Gastroesophageal sphincter (tissue), 3 donors: ENCODE results near the gene RRAS.

Source experiments
- CTCF ChIP-seq, 4 experiments: fragments of 200-600 bp in 2 of 4; fragments of 450-650 bp in 2 of 4; sonication (generic) in 1 of 4; IDR thresholded peaks; one replicate each; pipeline ENCODE4 v1.5.1; 2017 to 2019; ENCODE audit warnings: antibody characterized with exemption in 4 of 4, mild to moderate bottlenecking in 2 of 4, moderate library complexity in 2 of 4
- EP300 ChIP-seq: sonication (generic); formaldehyde crosslinking; IDR thresholded peaks from one replicate; pipeline ENCODE4 v1.6.1; 2017; ENCODE audit warnings: antibody characterized with exemption, mild to moderate bottlenecking
- POLR2A ChIP-seq, 2 donors: fragments of 450-650 bp; IDR thresholded peaks; one replicate each; pipeline ENCODE4 v1.6.1; 2017; ENCODE audit warnings: antibody characterized with exemption in 2 of 2, mild to moderate bottlenecking in 2 of 2, moderate library complexity in 1 of 2
- POLR2AphosphoS5 ChIP-seq: sonication (generic); formaldehyde crosslinking; IDR thresholded peaks from one replicate; pipeline ENCODE4 v1.6.1; 2017; ENCODE audit warnings: antibody characterized with exemption

GRCh38 chr19:49590071-49590970, 49.6 kb downstream of the RRAS start:
- TF ChIP-seq POLR2AphosphoS5: peak; percentile 26
- no peak for TF ChIP-seq CTCF (IDR thresholded peaks at IDR 0.05)
- peak; percentile 22 to 59 for TF ChIP-seq POLR2A (IDR thresholded peaks at IDR 0.05)
- TF ChIP-seq EP300: no peak
